Gastrocnemius medialis (tissue), 4 donors: ENCODE results near the gene TEAD2.

Source experiments
- POLR2A ChIP-seq, 2 donors: fragments of 450-650 bp; IDR thresholded peaks; one replicate each; pipeline ENCODE4 v1.6.1; 2017; ENCODE audit warnings: antibody characterized with exemption in 2 of 2, mild to moderate bottlenecking in 2 of 2, moderate library complexity in 2 of 2
- TF ChIP-seq, protein P1 (sequence below), 5 experiments: fragments of 450-650 bp in 3 of 5; fragments of 200-600 bp in 2 of 5; sonication (generic) in 2 of 5; IDR thresholded peaks in 4 of 5; conservative IDR thresholded peaks in 1 of 5; 1 replicate in 4 of 5; 2 replicates in 1 of 5; pipeline ENCODE4 v1.5.1; 2016 to 2019; ENCODE audit warnings: antibody characterized with exemption in 5 of 5, mild to moderate bottlenecking in 3 of 5, moderate library complexity in 3 of 5

DNA sequence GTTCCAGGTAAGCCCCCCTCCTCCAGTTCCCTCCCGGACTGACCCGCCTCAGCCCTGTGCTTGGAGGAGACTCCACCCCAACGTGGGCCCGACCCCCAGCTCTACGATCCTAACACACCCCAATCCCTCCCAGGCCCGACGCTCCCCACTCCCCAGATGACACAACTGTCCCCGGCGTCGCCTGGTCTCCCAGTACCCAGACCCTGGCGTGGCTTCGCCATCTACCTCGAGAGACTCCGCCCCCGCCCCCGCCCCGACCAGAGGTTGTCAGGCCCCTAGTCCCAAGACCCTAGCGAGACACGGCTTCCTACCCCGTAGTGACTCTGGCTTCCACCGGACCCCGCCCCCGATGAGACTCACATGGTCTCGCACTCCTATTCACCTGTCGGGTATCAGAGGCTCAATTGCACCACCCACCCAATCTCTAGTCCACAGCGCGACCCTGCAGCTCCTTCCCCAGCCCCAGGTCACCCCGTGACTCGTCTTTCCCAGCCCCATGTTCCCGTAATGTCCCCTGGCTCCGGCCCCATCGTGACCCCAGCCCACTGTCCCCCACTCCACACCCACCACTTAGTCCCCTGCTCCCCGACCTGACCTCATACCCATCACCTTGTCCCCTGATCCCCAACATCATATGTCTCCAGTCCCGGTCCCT is 24.1 kb downstream of the TEAD2 start:
- TF ChIP-seq, protein P1, sequence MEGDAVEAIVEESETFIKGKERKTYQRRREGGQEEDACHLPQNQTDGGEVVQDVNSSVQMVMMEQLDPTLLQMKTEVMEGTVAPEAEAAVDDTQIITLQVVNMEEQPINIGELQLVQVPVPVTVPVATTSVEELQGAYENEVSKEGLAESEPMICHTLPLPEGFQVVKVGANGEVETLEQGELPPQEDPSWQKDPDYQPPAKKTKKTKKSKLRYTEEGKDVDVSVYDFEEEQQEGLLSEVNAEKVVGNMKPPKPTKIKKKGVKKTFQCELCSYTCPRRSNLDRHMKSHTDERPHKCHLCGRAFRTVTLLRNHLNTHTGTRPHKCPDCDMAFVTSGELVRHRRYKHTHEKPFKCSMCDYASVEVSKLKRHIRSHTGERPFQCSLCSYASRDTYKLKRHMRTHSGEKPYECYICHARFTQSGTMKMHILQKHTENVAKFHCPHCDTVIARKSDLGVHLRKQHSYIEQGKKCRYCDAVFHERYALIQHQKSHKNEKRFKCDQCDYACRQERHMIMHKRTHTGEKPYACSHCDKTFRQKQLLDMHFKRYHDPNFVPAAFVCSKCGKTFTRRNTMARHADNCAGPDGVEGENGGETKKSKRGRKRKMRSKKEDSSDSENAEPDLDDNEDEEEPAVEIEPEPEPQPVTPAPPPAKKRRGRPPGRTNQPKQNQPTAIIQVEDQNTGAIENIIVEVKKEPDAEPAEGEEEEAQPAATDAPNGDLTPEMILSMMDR (IDR thresholded peaks at IDR 0.05 in 4 of 5, conservative IDR thresholded peaks at IDR 0.05 in 1 of 5) = no peak
- TF ChIP-seq POLR2A (IDR thresholded peaks at IDR 0.05) = no peak
